ENCODE data around the gene AIRE.
A peak's percentile ranks its signal among the peaks of the same experiment; 100 is the strongest.
"Not testable (repeated sequence)": the region's sequence is repeated elsewhere in the genome, so short reads cannot be mapped to it uniquely, and the experiment has no call there.

AIRE gene

DNA sequence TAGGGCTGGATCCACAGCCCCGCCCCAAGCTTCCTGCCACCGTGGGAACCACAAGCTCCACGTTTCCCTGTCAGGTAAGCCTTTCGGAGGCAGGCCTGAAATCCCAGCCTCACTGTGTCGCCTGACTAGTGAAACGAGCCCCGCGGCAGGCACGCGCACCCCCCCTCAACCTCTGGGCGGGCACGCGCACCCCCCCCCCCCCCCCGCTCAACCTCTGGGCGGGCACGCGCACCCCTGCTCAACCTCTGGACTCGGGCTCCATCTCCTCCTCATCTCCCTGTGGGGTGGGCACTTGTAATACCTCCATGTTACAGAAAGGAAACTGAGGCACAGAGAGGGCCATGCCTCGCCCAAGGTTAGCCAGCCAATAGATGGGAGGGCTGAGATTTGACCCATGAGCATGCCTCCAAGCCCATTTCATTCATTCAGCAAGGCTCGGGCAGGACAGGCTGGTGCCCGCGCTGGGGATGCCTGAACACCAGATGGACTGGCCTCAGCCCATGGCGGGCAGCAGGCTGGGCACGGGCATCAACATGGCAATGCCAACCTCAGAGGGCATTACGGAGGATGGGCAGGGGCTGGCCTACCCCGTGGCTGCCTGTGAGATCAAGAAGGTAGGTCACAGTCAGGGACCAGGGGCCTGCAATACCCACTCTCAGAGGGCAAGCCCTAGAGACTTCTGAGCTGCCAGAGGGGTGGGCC lies 48.8 kb downstream of the AIRE start:
- DNase-seq (ENCODE audit: extremely low read depth in 1 of 2, low read depth in 1 of 2) = no peak

DNA sequence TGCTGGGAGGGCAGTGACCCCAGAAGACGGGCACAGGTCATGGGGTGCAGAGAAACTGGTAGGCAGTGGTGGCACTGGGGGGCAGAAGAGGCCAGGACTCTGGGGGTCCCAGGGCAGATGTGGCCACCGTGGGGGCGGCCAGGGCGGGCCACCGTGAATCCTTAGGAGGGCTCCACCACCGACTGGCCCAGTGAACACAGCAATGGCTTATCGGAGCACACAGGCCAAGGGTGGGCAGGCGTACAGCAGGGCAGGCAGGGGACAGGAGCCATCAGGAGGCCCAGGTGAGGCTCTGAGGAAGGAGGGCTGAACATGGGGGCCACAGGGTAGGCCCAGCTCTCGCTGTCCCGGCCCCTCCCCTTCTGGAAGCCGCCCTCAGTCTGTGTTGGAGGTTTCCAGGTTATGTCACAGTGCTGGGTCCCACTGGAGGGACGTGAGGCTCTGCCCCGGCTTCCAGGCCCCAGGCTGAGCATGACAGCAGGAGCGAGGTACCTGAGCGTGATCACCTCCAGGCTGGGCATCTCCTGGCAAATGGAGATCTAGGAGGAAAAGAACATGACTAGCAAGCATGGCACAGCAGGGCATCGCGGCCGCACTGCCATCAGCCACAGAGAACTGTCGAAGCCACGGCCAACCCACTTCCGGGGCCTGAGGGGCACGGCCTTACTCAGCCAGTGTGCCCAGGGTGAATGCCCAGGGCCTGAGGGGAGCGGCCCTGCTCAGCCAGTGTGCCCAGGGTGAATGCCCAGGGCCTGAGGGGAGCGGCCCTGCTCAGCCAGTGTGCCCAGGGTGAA lies 49.8 kb downstream of the AIRE start:
- no peak for DNase-seq (ENCODE audit: extremely low read depth in 1 of 2, low read depth in 1 of 2)

DNA sequence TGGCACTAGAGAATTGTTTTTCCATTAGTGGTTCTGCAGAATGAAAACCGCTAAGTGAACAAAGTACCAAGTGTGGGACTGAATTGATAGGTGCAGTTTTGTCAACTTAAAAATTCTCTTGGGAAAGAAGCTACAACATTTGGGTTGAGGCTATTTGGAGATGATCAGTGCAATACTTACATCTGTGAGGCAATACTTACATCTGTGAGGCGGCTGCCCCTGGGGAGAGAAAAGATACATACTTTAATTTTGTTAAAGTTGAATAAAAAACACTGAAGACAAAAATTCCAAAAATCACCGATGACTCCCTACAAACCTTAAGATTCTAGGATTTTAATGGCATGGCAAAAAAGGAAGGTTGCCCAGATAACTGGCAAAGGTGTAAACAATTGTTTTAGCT lies 51.8 kb downstream of the AIRE start:
- no peak for DNase-seq (ENCODE audit: extremely low read depth in 1 of 2, low read depth in 1 of 2)

- DNase-seq (ENCODE audit: extremely low read depth in 1 of 2, low read depth in 1 of 2) = no peak
Observed at GRCh38 chr21:44337941-44338895, 52.5 kb downstream of the AIRE start.

DNA sequence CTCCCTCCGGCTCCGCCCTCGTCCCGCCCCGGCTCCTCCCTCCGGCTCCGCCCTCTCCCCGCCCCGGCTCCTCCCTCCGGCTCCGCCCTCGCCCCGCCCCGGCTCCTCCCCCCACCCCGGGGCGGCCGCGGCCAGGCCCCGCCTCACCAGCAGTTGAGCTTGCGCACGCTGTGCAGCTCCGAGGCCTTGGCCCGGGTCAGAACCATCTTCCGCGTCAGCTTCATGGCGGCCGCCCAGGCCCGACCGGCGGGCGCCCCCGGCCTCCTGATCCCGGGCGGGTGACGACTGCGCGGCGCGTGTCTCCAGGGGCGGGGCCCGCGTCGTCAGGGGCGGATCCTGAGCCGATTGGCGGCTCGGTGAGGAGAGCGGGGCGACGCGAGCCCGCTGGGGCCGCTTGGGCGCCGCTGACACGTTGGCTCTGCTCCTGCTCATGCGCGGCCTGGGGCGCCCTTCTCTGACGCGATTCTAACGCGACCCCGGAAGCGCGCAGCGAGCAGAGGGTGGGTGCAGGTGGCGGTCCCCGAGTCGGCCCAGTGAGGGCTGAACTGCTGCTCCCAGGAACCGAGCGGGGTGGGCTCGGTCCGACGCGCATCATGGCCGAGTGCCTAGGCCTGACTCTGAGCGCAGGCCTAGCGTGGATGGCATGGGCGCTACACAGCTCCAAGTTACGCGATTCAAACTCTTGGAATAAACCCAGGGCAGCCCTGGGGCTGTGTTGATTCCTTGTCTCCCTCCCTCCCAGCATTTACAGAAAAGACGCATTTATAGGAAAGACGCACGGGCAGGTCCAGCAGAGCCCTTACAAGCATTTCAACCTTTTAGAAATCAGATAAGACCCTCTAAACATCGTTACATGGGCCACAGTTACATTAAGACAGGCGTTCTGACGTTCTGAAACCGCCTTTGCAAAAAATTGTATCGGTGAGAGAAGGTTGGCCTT lies 53.6 kb downstream of the AIRE start, which contains the start of gene CFAP410:
CFAP410 (minus strand) TSS at position 420 of the 940 bp plus-strand sequence; CDS start at position 224, 196 bp downstream.
- peak; percentile 83 to 90 for DNase-seq (ENCODE audit: extremely low read depth in 1 of 2, low read depth in 1 of 2)

DNA sequence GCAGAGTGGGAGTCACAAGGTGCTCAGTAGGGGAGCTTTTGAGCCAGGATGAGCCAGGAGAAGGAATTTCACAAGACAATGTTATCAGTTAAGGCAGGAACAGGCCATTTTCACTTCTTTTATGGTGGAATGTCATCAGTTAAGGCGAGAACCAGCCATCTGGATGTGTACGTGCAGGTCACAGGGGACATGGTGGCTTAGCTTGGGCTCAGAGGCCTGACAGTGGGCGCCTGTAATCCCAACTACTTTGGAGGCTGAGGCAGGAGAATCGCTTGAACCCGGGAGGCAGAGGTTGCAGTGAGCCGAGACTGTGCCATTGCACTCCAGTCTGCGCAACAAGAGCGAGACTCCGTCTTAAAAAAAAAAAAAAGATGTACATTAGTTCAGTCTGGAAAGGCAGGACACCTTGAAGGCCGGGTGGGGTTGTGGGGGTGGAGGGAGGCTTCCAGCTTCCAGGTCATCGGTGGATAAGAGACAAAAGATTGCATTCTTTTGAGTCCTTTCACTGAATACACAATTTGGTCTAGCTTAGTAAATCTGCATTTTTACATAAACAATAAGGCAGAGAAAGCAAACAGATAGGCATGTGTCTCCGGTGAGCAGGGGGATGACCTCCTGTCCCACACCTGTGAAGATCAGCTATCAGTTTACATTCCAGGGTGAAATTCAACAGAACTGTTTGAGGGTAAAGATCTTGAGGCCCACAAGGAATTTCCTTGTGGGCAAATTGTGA lies 56.2 kb downstream of the AIRE start:
- DNase-seq (ENCODE audit: extremely low read depth in 1 of 2, low read depth in 1 of 2) = not testable (repeated sequence)

DNA sequence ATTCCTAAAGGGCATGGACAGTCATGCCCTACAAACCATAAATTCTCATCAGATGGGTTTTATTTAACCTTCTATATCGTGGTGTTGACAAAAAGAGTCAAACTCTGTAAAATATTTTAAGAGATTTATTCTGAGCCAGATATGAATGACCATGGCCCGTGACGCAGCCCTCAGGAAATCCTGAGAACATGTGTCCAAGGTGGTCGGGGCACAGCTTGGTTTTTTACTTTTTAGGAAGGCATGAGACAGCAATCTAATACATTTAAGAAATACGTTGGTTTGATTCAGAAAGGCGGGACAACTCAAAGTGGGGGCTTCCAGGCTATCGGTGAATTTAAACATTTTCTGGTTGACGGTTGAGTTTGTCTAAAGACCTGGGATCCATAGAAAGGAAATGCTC lies 57.3 kb downstream of the AIRE start:
- not testable (repeated sequence) for DNase-seq (ENCODE audit: extremely low read depth in 1 of 2, low read depth in 1 of 2)

DNA sequence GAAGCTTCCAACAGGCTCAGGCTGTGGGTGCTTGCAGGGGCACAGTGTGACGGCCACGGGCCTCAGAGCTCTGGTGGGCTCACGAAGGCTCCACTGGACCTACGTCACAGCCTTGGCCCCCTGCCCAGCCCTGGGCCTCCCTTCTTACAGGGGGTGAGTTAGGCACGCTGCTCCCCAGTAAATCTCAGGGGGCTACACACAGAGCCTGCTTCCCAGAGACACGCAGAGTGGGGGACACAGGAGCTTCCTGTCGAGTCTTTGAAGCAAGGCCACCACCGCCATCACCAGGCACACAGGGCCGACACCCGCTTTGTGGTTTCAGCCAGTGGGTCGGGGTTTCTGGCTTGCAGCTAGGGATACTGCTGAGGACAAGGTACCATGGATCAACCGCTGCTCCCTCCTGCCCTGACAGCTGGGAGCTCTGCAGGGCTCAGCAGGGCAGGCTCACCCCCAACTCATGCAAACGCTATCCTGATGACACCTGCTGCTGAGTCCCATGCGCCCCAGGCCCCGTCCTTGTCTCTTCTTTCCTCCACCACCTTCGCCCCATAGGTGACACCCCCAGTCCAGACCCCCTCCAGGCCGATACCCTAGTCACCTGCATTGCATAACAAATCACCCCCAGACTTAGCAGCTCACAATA lies 59.0 kb downstream of the AIRE start:
- no peak for DNase-seq (ENCODE audit: extremely low read depth in 1 of 2, low read depth in 1 of 2)

DNA sequence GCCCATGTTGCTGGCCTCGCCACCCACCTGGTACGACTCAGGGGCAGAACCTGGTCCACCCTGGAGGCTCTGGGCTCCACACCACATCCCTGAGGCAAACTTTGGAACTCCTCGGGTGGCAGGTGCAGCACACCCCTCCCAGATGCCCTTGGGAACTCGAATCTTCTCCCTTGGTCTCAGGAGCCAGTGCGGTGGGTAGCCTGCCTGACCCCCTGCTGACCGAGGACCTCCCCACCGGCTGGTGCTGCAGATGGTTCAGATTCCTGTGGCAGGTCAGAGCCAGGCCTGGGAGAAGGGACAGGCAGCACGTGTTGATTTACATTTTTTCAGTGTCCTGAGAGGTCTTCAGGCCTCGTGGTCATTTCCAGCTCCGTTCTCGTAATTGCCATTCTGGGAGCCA lies 59.8 kb downstream of the AIRE start:
- DNase-seq (ENCODE audit: extremely low read depth in 1 of 2, low read depth in 1 of 2) = no peak

GRCh38 chr21:44347911-44348451 lies 62.3 kb downstream of the AIRE start:
- no peak for DNase-seq (ENCODE audit: extremely low read depth in 1 of 2, low read depth in 1 of 2)
